GM20000 (cell line): ENCODE measurements around the gene DNAL1.

Source experiments
- DNase-seq: peaks from one replicate; pipeline ENCODE4 v3.0.0; 2012; ENCODE audit warnings: low spot score
- TF ChIP-seq, protein P1 (sequence below): IDR thresholded peaks from 2 replicates; pipeline ENCODE4 v1.5.1; 2012; ENCODE audit warnings: mild to moderate bottlenecking, control low read depth; ENCODE audit errors: extremely low read depth, missing control alignments

DNAL1 gene

GRCh38 chr14:73732006-73732405, 87.2 kb downstream of the DNAL1 start:
- DNase-seq: no peak

DNA sequence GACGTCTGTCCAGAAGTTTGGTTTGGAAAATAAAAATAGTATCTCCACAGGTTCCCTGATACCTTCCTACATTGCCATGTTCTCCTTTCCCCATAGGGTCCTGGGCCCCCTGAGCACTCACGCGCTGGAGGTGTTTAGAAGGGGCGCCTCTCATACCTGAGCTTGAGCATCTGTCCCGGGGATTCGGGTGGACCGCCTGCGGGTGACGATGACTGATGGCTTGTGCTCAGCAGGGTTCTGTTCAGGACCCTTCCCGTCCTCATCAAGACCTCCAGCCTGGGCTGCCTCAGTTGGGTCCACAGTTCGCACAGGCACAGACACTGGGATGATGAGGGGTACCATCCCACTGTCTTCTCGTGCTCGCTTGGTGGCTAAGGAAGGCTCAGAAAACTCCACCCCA, 92.1 kb downstream of the DNAL1 start:
- no peak for DNase-seq
- TF ChIP-seq, protein P1, sequence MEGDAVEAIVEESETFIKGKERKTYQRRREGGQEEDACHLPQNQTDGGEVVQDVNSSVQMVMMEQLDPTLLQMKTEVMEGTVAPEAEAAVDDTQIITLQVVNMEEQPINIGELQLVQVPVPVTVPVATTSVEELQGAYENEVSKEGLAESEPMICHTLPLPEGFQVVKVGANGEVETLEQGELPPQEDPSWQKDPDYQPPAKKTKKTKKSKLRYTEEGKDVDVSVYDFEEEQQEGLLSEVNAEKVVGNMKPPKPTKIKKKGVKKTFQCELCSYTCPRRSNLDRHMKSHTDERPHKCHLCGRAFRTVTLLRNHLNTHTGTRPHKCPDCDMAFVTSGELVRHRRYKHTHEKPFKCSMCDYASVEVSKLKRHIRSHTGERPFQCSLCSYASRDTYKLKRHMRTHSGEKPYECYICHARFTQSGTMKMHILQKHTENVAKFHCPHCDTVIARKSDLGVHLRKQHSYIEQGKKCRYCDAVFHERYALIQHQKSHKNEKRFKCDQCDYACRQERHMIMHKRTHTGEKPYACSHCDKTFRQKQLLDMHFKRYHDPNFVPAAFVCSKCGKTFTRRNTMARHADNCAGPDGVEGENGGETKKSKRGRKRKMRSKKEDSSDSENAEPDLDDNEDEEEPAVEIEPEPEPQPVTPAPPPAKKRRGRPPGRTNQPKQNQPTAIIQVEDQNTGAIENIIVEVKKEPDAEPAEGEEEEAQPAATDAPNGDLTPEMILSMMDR: no peak

More at GRCh38 chr14:73732006-73732405, 87.2 kb downstream of the DNAL1 start:
- TF ChIP-seq, protein P1: no peak

- no peak for DNase-seq
- TF ChIP-seq, protein P1: no peak
These were observed 93.9 kb downstream of the DNAL1 start for GRCh38 chr14:73738518-73739173.

GRCh38 chr14:73739174-73739898, 94.5 kb downstream of the DNAL1 start:
- no peak for DNase-seq
- TF ChIP-seq, protein P1: no peak

DNA sequence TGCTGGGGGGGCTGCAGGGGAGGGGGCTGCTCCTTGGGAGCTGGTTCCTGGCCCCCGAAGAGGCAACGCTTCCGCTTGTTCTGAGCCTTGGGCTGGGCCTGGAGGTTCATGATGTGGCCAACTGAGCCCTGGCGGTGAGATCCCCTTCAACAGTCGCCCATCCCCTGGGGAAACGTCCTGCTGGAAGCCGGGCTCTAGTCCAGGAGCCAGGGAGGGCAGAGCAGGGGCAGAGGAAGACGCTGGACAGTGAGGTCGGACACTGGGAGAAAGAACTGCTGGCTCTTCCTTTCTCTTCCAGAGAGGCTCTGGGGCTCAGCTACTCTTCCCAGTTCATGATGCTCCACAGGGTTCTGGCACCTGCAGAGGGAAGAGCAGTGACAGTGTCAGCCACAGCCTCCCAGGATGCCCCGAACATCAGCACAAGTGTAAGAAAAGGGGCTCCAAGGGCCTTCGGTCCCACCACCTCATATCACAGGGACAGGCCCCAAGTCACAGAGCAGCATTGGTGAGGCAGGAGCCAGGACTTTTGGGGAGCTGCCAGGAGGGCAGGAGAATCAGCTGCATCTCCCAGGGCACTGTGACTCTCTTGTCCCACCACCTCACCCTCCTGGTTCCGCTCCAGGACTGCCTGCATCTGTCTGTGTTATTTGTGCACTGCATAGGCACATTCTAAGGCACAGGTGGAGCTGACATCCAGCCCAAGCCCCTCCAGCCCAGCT, 95.3 kb downstream of the DNAL1 start:
- no peak for DNase-seq
- TF ChIP-seq, protein P1: no peak

GRCh38 chr14:73740618-73741326, 96.0 kb downstream of the DNAL1 start:
- no peak for DNase-seq

More at GRCh38 chr14:73740618-73741326, 96.0 kb downstream of the DNAL1 start:
- TF ChIP-seq, protein P1: no peak
